HG02678 (cell line): ENCODE data around the gene GATA1.

Experiments used
- ATAC-seq: cut with Tn5 transposase; IDR thresholded peaks from one replicate; pipeline ENCODE4 v1.9.1; 2021; ENCODE audit warnings: mild to moderate bottlenecking, moderate library complexity; ENCODE audit not compliant: unreplicated experiment

Gene GATA1

DNA sequence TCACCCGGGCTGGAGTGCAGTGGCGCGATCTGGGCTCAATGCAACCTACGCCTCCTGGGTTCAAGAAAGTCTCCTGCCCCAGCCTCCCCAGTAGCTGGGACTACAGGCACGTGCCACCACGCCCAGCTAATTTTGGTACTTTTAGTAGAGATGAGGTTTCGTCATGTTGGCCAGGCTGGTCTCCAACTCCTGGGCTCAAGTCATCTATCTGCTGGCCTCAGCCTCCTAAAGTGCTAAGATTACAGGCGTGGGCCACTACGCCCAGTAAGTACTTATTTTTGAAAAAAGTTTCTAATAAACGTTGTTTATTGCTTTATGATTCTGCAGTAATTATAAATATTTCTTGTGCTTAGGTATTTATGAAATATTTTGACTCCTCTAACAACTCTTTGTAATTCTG lies 53.3 kb downstream of the GATA1 start:
- no peak for ATAC-seq
